ENCODE results near the gene TRABD2A. TPM values are rescaled to one million over a fixed set of nuclear protein-coding genes. Genes with fewer than 3 reads are reported as not detected.
A peak's percentile ranks its signal among the peaks of the same experiment; 100 is the strongest.
"Not testable (repeated sequence)": the region's sequence is repeated elsewhere in the genome, so short reads cannot be mapped to it uniquely, and the experiment has no call there.

TRABD2A gene
- total RNA-seq, 2 donors from 2014 or later: 35.1 to 39.4 TPM

GRCh38 chr2:84882775-84883550 is 2.1 kb upstream of the TRABD2A start:
- Mint-ChIP-seq H3K27ac (peak overlapping the region; percentile 91), H3K9me3 (no peaks in the 10 kb centered on the region), H3K4me3 (peak overlapping the region; percentile 88 to 98), H3K4me1 (ENCODE audit: low read depth) (peaks cover 63% of the 10 kb centered on the region), H3K36me3 (ENCODE audit: insufficient read depth in 2 of 2) (peaks cover 1 to 2% of the 10 kb centered on the region in 2 donors), H3K27me3 (ENCODE audit: low read depth) (no peaks in the 10 kb centered on the region)
- DNase-seq (no peak), ATAC-seq (replicated peaks in 1 of 2) (no peak)

- Mint-ChIP-seq H3K4me1 (ENCODE audit: low read depth) (peaks cover 65% of the 10 kb centered on the region), H3K36me3 (ENCODE audit: insufficient read depth in 2 of 2) (peaks cover 1 to 2% of the 10 kb centered on the region in 2 donors), H3K4me3 (peak overlapping the region; percentile 88 to 98), H3K27ac (peak overlapping the region; percentile 91), H3K9me3 (no peaks in the 10 kb centered on the region), H3K27me3 (ENCODE audit: low read depth) (no peaks in the 10 kb centered on the region)
- DNase-seq (no peak), ATAC-seq (replicated peaks in 1 of 2) (peak; percentile 1 to 3)
Measured at GRCh38 chr2:84882414-84882738, 1.5 kb upstream of the TRABD2A start.

- no peaks in the 10 kb centered on the region for H3K9me3 Mint-ChIP-seq
- H3K4me3 Mint-ChIP-seq: peak overlapping the region; percentile 88 to 98
- H3K27me3 Mint-ChIP-seq (ENCODE audit: low read depth): no peaks in the 10 kb centered on the region
- H3K36me3 Mint-ChIP-seq (ENCODE audit: insufficient read depth in 2 of 2): peaks cover 1 to 2% of the 10 kb centered on the region in 2 donors
- peaks cover 65% of the 10 kb centered on the region for H3K4me1 Mint-ChIP-seq (ENCODE audit: low read depth)
- peak; percentile 90 to 91 for DNase-seq
- peak overlapping the region; percentile 91 for H3K27ac Mint-ChIP-seq
- ATAC-seq (replicated peaks in 1 of 2): peak; percentile 70 to 73
Measured at GRCh38 chr2:84881581-84882413, 913 bp upstream of the TRABD2A start.

GRCh38 chr2:84880395-84880644 is 564 bp downstream of the TRABD2A start:
- ATAC-seq (replicated peaks in 1 of 2) (no peak), DNase-seq (no peak)
- H3K9me3 Mint-ChIP-seq: no peaks in the 10 kb centered on the region
- peak overlapping the region; percentile 94 for H3K27ac Mint-ChIP-seq
- H3K4me1 Mint-ChIP-seq (ENCODE audit: low read depth): peaks cover 67% of the 10 kb centered on the region
- peak overlapping the region; percentile 94 to 98 for H3K4me3 Mint-ChIP-seq
- H3K27me3 Mint-ChIP-seq (ENCODE audit: low read depth): no peaks in the 10 kb centered on the region
- peaks cover 5% of the 10 kb centered on the region in 2 donors for H3K36me3 Mint-ChIP-seq (ENCODE audit: insufficient read depth in 2 of 2)

GRCh38 chr2:84879584-84880394 is 1.1 kb downstream of the TRABD2A start:
- H3K27ac Mint-ChIP-seq: peak overlapping the region; percentile 94
- no peaks in the 10 kb centered on the region for H3K9me3 Mint-ChIP-seq
- H3K4me3 Mint-ChIP-seq: peak overlapping the region; percentile 94 to 98
- peaks cover 5 to 7% of the 10 kb centered on the region in 2 donors for H3K36me3 Mint-ChIP-seq (ENCODE audit: insufficient read depth in 2 of 2)
- DNase-seq: peak in 1 of 2 donors; percentile 41
- no peaks in the 10 kb centered on the region for H3K27me3 Mint-ChIP-seq (ENCODE audit: low read depth)
- ATAC-seq (replicated peaks in 1 of 2): peak in 1 of 2 donors; percentile 12
- peaks cover 73% of the 10 kb centered on the region for H3K4me1 Mint-ChIP-seq (ENCODE audit: low read depth)

- Mint-ChIP-seq H3K36me3 (ENCODE audit: insufficient read depth in 2 of 2) (peaks cover 5 to 7% of the 10 kb centered on the region in 2 donors), H3K9me3 (no peaks in the 10 kb centered on the region), H3K4me1 (ENCODE audit: low read depth) (peaks cover 75% of the 10 kb centered on the region), H3K4me3 (peak overlapping the region; percentile 94 to 98), H3K27ac (peak overlapping the region; percentile 47), H3K27me3 (ENCODE audit: low read depth) (no peaks in the 10 kb centered on the region)
- no peak for DNase-seq
- ATAC-seq (replicated peaks in 1 of 2): no peak
Measured at GRCh38 chr2:84878896-84879583, 1.8 kb downstream of the TRABD2A start.

- Mint-ChIP-seq H3K4me3 (peak overlapping the region; percentile 94 to 98), H3K27ac (no peak overlapping the region), H3K4me1 (ENCODE audit: low read depth) (peaks cover 77% of the 10 kb centered on the region), H3K27me3 (ENCODE audit: low read depth) (no peaks in the 10 kb centered on the region), H3K36me3 (ENCODE audit: insufficient read depth in 2 of 2) (peaks cover 5 to 7% of the 10 kb centered on the region in 2 donors), H3K9me3 (no peaks in the 10 kb centered on the region)
- no peak for ATAC-seq (replicated peaks in 1 of 2)
- DNase-seq: no peak
Measured at GRCh38 chr2:84878459-84878858, 2.4 kb downstream of the TRABD2A start.

- peak overlapping the region; percentile 90 for H3K27ac Mint-ChIP-seq
- peak overlapping the region; percentile 60 to 62 for H3K4me3 Mint-ChIP-seq
- ATAC-seq (replicated peaks in 1 of 2) (no peak), DNase-seq (no peak)
- no peaks in the 10 kb centered on the region for H3K27me3 Mint-ChIP-seq (ENCODE audit: low read depth)
- peaks cover 73% of the 10 kb centered on the region for H3K4me1 Mint-ChIP-seq (ENCODE audit: low read depth)
- no peaks in the 10 kb centered on the region for H3K9me3 Mint-ChIP-seq
- H3K36me3 Mint-ChIP-seq (ENCODE audit: insufficient read depth in 2 of 2): peaks cover 5 to 7% of the 10 kb centered on the region in 2 donors
Measured at GRCh38 chr2:84876369-84876768, 4.5 kb downstream of the TRABD2A start.

GRCh38 chr2:84875619-84876018 is 5.3 kb downstream of the TRABD2A start:
- peak overlapping the region; percentile 90 for H3K27ac Mint-ChIP-seq
- DNase-seq; H3K36me3 Mint-ChIP-seq (ENCODE audit: insufficient read depth in 2 of 2); ATAC-seq (replicated peaks in 1 of 2); H3K9me3 Mint-ChIP-seq; H3K27me3 Mint-ChIP-seq (ENCODE audit: low read depth): not testable (repeated sequence)
- peaks cover 79% of the 10 kb centered on the region for H3K4me1 Mint-ChIP-seq (ENCODE audit: low read depth)
- peak overlapping the region; percentile 60 to 62 for H3K4me3 Mint-ChIP-seq

- ATAC-seq (replicated peaks in 1 of 2): no peak
- Mint-ChIP-seq H3K27ac (peak overlapping the region; percentile 90), H3K4me1 (ENCODE audit: low read depth) (peaks cover 83% of the 10 kb centered on the region), H3K27me3 (ENCODE audit: low read depth) (no peaks in the 10 kb centered on the region), H3K4me3 (peak overlapping the region; percentile 60 to 62), H3K9me3 (no peaks in the 10 kb centered on the region), H3K36me3 (ENCODE audit: insufficient read depth in 2 of 2) (peaks cover 7 to 9% of the 10 kb centered on the region in 2 donors)
- no peak for DNase-seq
Measured at GRCh38 chr2:84875213-84875560, 5.7 kb downstream of the TRABD2A start.

- DNase-seq: no peak
- peak; percentile 24 to 26 for ATAC-seq (replicated peaks in 1 of 2)
- Mint-ChIP-seq H3K27ac (peak overlapping the region; percentile 90), H3K27me3 (ENCODE audit: low read depth) (no peaks in the 10 kb centered on the region), H3K36me3 (ENCODE audit: insufficient read depth in 2 of 2) (peaks cover 10 to 12% of the 10 kb centered on the region in 2 donors), H3K9me3 (no peaks in the 10 kb centered on the region), H3K4me1 (ENCODE audit: low read depth) (peaks cover 89% of the 10 kb centered on the region), H3K4me3 (peak overlapping the region; percentile 60 to 62)
Measured at GRCh38 chr2:84874381-84875212, 6.3 kb downstream of the TRABD2A start.

GRCh38 chr2:84873350-84873749 is 7.5 kb downstream of the TRABD2A start:
- H3K27me3 Mint-ChIP-seq (ENCODE audit: low read depth): no peaks in the 10 kb centered on the region
- H3K4me1 Mint-ChIP-seq (ENCODE audit: low read depth): peaks cover 90% of the 10 kb centered on the region
- no peak for DNase-seq
- H3K27ac Mint-ChIP-seq: peak overlapping the region; percentile 21
- ATAC-seq (replicated peaks in 1 of 2): no peak
- no peaks in the 10 kb centered on the region for H3K9me3 Mint-ChIP-seq
- peak overlapping the region; percentile 22 to 60 for H3K4me3 Mint-ChIP-seq
- peaks cover 10 to 12% of the 10 kb centered on the region in 2 donors for H3K36me3 Mint-ChIP-seq (ENCODE audit: insufficient read depth in 2 of 2)
